A673 (cell line): Measurements from ENCODE around the gene UNC79. TPM values are rescaled to one million over a fixed set of nuclear protein-coding genes. Genes with fewer than 3 reads are reported as not detected.

Experiments used
- BruUV-seq: library from RNA; stranded (reverse); fragments of 400-500 nt; replicated peaks from 2 replicates; lab custom pipeline; 2021; lab: Mats Ljungman, UMichigan
- CTCF ChIA-PET: fragments of 300-600 bp; sonication (Branson Sonifier 250); formaldehyde crosslinking; loops from one replicate; lab custom pipeline; 2022; ENCODE audit warnings: antibody characterized with exemption; lab: Charles Lee
- POLR2A ChIA-PET: fragments of 300-600 bp; sonication (Branson Sonifier 250); formaldehyde crosslinking; loops from one replicate; lab custom pipeline; 2022; ENCODE audit warnings: antibody characterized with exemption; ENCODE audit not compliant: low non-redundant PET; lab: Charles Lee
- DNase-seq: peaks from one replicate; pipeline ENCODE4 v3.0.0-alpha.2; 2015; ENCODE audit warnings: low spot score
- H3K27ac ChIP-seq: fragments of 200-600 bp; sonication (generic); 2 replicates; pipeline ENCODE4 v1.5.1; 2016; ENCODE audit warnings: mixed run types, low read depth, mild to moderate bottlenecking, mixed read lengths, antibody characterized with exemption, low read length; ENCODE audit not compliant: poor library complexity, severe bottlenecking
- H3K27me3 ChIP-seq: fragments of 200-600 bp; sonication (generic); replicated peaks from 2 replicates; pipeline ENCODE4 v1.6.1; 2017; ENCODE audit warnings: mixed run types, low read depth, mild to moderate bottlenecking, mixed read lengths, antibody characterized with exemption, low read length; ENCODE audit not compliant: insufficient read depth, poor library complexity
- H3K36me3 ChIP-seq: fragments of 200-600 bp; sonication (generic); 2 replicates; pipeline ENCODE4 v1.6.1; 2016; ENCODE audit warnings: mixed run types, mild to moderate bottlenecking, mixed read lengths, antibody characterized with exemption, low read length; ENCODE audit not compliant: insufficient read depth, poor library complexity, severe bottlenecking
- H3K4me1 ChIP-seq: fragments of 200-600 bp; sonication (generic); 2 replicates; pipeline ENCODE4 v1.6.1; 2017; ENCODE audit warnings: mixed run types, mild to moderate bottlenecking, mixed read lengths, antibody characterized with exemption, low read length; ENCODE audit not compliant: insufficient read depth, poor library complexity, severe bottlenecking
- H3K4me3 ChIP-seq: fragments of 200-600 bp; sonication (generic); 2 replicates; pipeline ENCODE4 v1.5.1; 2016; ENCODE audit warnings: low read depth, mixed run types, mild to moderate bottlenecking, mixed read lengths, low read length; ENCODE audit not compliant: poor library complexity, severe bottlenecking
- H3K9me3 ChIP-seq: fragments of 200-600 bp; sonication (generic); 2 replicates; pipeline ENCODE4 v1.6.1; 2016; ENCODE audit warnings: mixed run types, low read depth, mild to moderate bottlenecking, mixed read lengths, antibody characterized with exemption, low read length; ENCODE audit not compliant: poor library complexity, severe bottlenecking
- CTCF ChIP-seq: fragments of 300-800, 200-600 bp; sonication (generic); conservative IDR thresholded peaks from 2 replicates; pipeline ENCODE4 v1.5.1; 2017; ENCODE audit warnings: low read depth, mild to moderate bottlenecking, antibody characterized with exemption, low read length, moderate library complexity, mixed read lengths
- EZH2 ChIP-seq: fragments of 200-600 bp; sonication (generic); IDR thresholded peaks from 2 replicates; pipeline ENCODE4 v1.6.1; 2017; ENCODE audit warnings: borderline replicate concordance, low read depth, mild to moderate bottlenecking, mixed read lengths, antibody characterized with exemption, low read length; ENCODE audit not compliant: poor library complexity, severe bottlenecking
- intact Hi-C: fragments of 100-400 bp; cut with micrococcal nuclease; formaldehyde crosslinking; loops from one replicate; pipeline ENCODE4 v1.10.0; 2022; ENCODE audit not compliant: unreplicated experiment
- total RNA-seq: library from RNA; stranded (reverse); gene quantifications from 2 replicates; pipeline ENCODE4 v1.2.3, GENCODE V29; 2021

UNC79 gene
- total RNA-seq, 1 experiment from 2014 or later = 0.15 TPM

- ChIA-PET CTCF (no interaction called here), POLR2A (no interaction called here)
- TSS peak; percentile 98 for BruUV-seq
- Histone ChIP-seq H3K4me3 (no peak overlapping the region), H3K9me3 (no peaks in the 10 kb centered on the region), H3K4me1 (peaks cover 41% of the 10 kb centered on the region), H3K27me3 (no peaks in the 10 kb centered on the region), H3K36me3 (no peaks in the 10 kb centered on the region), H3K27ac (peak overlapping the region; percentile 75)
- no peak for TF ChIP-seq CTCF
- TF ChIP-seq EZH2 = no peak
- intact Hi-C loops = no loop called here
- peak; percentile 40 for DNase-seq
Measured at GRCh38 chr14:93480867-93481266, 50.1 kb downstream of the UNC79 start.

- TF ChIP-seq CTCF (no peak), EZH2 (no peak)
Measured at GRCh38 chr14:93481758-93482157, 51.0 kb downstream of the UNC79 start.

GRCh38 chr14:93490001-93490400, 59.3 kb downstream of the UNC79 start:
- no peak overlapping the region for H3K4me3 ChIP-seq
- TF ChIP-seq CTCF = no peak
- TF ChIP-seq EZH2 = no peak
- POLR2A ChIA-PET = no interaction called here
- CTCF ChIA-PET = no interaction called here
- BruUV-seq = no TSS peak
- no peak overlapping the region for H3K27ac ChIP-seq
- no peaks in the 10 kb centered on the region for H3K4me1 ChIP-seq
- no peak for DNase-seq
- intact Hi-C loops = no loop called here
- no peaks in the 10 kb centered on the region for H3K27me3 ChIP-seq
- H3K9me3 ChIP-seq = peaks cover 4% of the 10 kb centered on the region
- H3K36me3 ChIP-seq = no peaks in the 10 kb centered on the region

More at GRCh38 chr14:93481758-93482157, 51.0 kb downstream of the UNC79 start:
- intact Hi-C loops = no loop called here
- Histone ChIP-seq H3K27me3 (no peaks in the 10 kb centered on the region), H3K36me3 (no peaks in the 10 kb centered on the region), H3K27ac (peak overlapping the region; percentile 75), H3K9me3 (no peaks in the 10 kb centered on the region), H3K4me3 (no peak overlapping the region), H3K4me1 (peaks cover 41% of the 10 kb centered on the region)
- peak; percentile 67 for DNase-seq
- ChIA-PET CTCF (no interaction called here), POLR2A (no interaction called here)
- no TSS peak for BruUV-seq
